Stimulated activated CD8-positive, alpha-beta memory T cell treated with anti-CD3 and anti-CD28 coated beads, Interleukin-15, amount 100 ng/mL, for 4 hours (primary cell): ENCODE results near the gene OSBPL8.

Source experiments
- DNase-seq, 2 donors: peaks; one replicate each; pipeline ENCODE4 v3.0.0-alpha.2; 2020; ENCODE audit warnings: low read depth in 2 of 2

OSBPL8 gene

DNA sequence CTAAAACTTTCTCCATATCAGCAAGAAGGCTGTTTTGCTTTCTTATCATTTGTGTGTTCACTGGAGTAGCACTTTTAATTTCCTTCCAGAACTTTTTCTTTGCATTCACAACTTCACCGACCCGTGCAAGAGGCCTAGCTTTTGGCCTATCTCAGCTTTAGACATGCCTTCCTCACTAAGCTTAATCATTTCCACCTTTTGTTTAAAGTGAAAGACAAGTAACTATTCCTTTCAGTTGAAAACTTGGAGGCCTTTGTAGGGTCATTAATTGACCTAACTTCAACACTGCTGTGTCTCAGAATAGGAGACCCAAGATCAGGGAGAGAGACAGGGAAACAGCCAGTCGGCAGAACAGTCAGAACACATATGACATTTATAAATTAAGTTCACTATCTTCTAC, 250.7 kb downstream of the OSBPL8 start:
- no peak for DNase-seq

GRCh38 chr12:76307083-76307482, 252.5 kb downstream of the OSBPL8 start:
- no peak for DNase-seq

- DNase-seq, result no peak
Observed at GRCh38 chr12:76303989-76304460, 255.5 kb downstream of the OSBPL8 start.

DNA sequence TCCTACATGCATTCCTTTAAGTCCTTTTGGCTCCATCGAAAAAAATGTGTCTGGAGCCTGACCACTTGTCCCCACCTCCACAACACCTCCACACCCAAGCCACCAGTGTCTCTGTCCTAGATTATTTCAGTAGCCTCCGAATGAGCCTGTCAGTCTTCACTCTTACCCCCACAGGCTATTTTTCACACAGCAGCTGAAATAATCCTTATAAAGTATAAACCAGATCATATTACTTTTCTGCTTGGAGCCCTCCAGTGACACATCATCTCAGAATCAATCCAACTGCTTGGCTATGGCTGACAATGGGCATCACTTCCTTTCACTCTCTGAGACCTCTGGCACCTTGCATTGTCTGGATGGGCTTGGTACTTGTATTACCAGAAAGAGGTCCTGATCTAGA, 256.2 kb downstream of the OSBPL8 start:
- no peak for DNase-seq
